ENCODE results near the gene ZBTB20.
"Not testable (repeated sequence)": the region's sequence is repeated elsewhere in the genome, so short reads cannot be mapped to it uniquely, and the experiment has no call there.

ZBTB20 gene

DNA sequence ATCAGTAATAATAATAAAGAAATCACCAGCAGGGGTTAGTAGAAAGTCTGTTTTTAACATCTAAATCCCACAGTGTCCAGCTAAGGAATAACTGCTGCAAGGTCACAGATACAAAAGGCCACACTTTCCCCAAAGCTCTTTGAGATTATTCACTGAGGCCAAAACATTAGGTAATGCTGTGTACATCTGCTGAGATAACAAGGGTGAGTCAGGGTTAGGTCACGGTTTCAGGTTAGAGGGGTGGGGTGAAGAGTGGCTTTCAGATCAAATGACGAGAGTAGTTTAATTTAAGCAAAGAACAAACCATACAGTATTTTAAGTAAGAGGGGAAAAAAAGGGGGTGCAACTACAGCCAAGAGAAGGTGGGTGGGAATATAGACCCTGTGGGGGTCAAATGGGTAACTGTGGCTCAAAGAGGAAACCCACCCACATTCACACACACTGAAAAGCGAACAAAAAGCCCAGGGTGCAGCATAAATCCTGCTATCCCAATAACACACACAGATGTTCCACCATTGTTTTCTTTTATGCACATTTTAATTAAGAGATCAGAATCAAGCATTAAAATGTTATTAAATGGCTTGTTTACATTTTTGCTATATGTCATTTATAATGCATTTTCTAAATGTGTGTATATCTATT, 440.4 kb downstream of the ZBTB20 start:
- peak; percentile 2 for DNase-seq

- no peak for DNase-seq
Measured at GRCh38 chr3:114700637-114701234, 446.4 kb downstream of the ZBTB20 start.

- no peak for DNase-seq
Measured at GRCh38 chr3:114698146-114699105, 448.7 kb downstream of the ZBTB20 start.

GRCh38 chr3:114697401-114697800, 449.7 kb downstream of the ZBTB20 start:
- no peak for DNase-seq

GRCh38 chr3:114694251-114694650, 452.8 kb downstream of the ZBTB20 start:
- no peak for DNase-seq

GRCh38 chr3:114691871-114692270, 455.2 kb downstream of the ZBTB20 start:
- no peak for DNase-seq

GRCh38 chr3:114690911-114691310, 456.2 kb downstream of the ZBTB20 start:
- no peak for DNase-seq

DNA sequence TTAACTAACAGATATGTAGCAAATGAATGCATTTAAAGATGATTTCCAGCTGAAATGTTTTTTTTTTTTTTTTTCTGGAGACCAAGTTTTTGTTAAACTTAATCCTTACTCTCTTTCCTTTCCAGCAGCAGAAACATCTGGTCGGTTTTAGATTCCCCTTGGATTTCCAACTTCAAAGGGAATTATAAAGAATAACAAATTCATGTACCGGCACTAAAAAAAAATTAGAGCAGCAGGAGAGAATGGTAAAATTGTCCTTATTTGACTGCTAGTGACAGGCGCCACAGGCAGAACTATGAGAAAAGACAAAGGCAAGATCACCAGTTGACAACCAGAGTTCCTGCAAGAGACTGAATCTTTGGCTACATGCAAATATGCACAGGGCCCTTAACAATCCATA, 459.9 kb downstream of the ZBTB20 start:
- DNase-seq, result no peak

- DNase-seq, result peak; percentile 12
Measured at GRCh38 chr3:114686621-114687020, 460.5 kb downstream of the ZBTB20 start.

GRCh38 chr3:114685161-114685560, 461.9 kb downstream of the ZBTB20 start:
- DNase-seq, result no peak

- no peak for DNase-seq
Measured at GRCh38 chr3:114680299-114680698, 466.8 kb downstream of the ZBTB20 start.

GRCh38 chr3:114679773-114680172, 467.3 kb downstream of the ZBTB20 start:
- not testable (repeated sequence) for DNase-seq

DNA sequence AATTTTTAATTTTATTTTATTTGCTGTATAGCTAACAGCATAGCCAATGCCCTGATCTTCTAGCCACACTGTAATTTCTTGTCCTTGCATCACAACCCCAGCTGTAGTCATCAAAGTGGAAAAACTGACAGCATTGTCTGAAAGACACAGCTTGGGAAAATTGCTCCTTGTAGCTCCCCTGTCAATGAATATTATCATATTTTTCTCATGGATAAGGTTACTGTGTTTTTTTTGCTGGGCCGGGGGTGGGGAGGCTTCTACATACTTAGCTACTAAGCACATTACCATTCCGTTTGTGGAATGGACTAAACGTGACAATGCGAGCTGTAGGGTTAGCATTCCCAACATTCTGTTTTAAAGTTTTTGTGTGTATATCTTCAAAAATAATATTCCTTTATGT, 472.0 kb downstream of the ZBTB20 start:
- DNase-seq, result no peak

GRCh38 chr3:114674036-114674435, 473.1 kb downstream of the ZBTB20 start:
- DNase-seq, result no peak

DNA sequence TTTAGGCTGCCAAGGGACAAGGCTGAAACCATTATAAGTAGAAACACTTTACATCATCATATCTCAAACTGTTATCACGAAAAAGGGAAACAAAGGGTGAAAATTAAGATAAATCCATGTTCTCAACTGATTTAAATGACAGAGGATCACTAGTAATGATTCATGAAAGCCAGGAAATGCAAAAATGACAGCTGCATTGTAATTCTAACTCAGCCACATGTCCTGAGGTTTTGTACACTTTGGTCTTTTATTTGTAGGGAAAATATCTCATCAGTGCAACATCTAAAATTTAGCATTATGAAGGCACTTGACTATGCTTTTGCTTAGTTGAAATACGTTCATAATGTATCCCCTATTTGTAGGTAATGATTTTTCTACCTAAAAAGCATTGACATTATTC, 473.6 kb downstream of the ZBTB20 start:
- no peak for DNase-seq

DNA sequence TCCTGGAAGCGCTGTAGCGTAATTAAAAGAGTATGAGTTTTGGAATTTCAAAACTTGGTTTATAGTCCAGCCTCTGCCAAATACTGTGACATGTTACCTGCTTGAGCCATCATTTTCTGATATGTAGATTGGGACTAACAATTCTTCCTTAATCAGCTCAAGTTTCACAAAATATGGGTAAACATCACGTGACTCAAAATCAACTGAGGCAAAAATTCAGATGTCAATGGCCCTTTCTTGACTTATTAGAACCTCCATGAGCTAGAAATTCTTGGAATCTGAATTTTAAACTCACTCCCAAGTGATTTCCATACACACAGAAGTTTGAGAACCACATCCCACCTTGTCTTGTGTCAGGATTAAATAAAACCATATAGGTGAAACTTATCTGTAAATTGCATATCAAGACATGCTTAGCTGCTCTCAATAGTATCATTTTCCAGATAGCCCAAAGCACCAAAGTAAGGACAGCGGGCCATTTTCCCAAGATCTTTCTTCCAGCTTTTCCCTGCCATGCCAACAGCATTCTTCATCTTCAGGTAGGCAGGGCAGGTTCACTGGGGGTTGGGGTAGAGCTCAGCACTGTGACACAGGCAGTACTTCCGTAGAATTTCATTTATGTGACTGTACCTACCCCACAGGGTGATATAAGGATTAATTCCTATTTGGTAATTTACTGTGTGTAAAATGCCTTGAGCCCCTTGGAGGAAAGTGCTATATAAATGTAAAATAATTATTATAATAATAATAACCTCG, 474.2 kb downstream of the ZBTB20 start:
- DNase-seq, result no peak

DNA sequence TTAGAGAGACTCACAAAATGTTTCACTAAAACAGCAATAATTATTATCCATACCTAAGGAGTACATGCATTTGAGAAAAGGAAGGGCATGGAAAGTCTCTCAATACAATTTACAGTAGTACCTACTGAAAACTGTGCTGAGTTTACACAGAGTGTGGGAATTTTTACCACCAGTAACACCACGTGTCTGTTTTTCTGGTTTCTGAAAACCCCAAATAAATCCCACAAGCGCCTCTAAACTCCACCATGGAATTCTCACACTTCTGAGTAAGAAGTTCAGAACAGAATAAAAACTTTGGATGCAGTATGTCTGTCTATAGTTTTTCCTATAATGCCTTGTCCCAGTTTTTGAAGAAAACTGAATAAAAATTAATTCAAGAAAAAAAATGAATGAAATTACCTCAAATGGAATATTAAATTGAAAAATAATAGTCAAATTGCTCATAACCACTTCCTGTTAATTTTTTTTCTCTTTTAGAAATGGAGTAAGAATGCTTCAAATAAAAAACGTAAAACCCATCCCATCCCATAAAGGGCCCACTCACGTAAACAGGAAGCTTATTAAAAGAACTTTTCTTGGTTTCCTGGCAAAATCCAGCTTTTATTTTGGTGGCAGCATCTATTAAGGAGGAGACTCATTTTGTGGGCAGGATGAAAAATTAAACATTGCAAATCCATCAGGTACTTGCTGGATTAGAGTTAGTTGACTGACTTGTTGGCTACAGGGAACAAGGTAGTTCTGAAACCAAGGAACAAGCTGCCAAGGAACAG, 475.2 kb downstream of the ZBTB20 start:
- no peak for DNase-seq

DNA sequence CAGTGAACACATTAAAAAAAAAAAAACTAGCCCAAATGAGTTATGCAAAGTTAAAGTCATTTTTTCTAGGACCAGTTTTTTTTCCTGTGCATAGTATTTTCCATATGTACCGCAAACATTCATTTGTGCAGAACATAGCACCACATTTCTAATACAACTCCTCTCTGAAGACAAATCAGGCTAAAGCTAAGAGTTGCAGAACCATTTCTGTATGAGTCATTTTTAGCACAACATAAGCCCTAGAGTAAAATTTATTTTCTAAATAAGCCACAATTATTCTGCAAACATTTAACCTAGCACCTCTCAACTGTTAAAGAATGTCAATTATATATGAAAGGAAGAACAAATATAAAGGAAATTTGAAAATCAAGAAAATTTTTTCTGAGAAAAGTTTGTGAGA, 477.5 kb downstream of the ZBTB20 start:
- DNase-seq, result no peak

DNA sequence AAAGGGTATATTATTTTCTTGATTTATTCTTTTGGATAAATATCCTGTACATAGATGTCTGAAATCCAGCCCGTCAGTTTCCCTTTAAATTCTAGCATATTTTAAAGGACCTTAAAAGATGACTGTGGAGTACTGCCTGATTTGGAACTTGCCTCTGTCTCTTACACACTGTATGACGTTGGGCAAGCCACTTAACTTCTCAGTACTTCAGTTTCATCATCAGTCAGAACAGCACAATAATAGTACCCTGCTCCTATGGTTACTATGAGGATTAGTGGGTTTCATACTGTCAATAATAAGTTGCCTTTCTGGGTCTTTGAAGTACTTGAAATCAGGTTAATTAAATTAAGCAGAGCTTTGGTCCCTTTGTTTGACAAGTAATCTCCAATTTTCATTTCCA, 479.0 kb downstream of the ZBTB20 start:
- no peak for DNase-seq

- no peak for DNase-seq
Measured at GRCh38 chr3:114666623-114667022, 480.5 kb downstream of the ZBTB20 start.

DNA sequence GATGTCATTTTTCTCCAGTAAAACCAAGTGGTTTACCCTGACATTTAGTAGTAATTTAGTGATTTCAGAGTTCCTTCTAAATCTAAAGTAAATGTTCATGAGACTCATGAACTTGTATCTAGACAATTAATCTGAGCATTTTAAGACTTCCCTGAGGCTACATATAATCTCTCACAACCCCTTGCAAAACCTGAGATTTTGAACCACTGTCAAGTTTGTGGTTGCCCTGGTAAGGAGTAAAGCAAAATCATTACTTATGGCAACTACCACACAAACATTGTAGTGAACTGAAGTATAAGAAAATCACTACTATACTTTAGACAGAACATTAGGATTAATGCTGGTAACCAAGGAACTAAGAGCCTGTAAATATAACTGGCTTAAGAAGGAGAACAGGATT, 483.1 kb downstream of the ZBTB20 start:
- DNase-seq, result no peak

- DNase-seq, result no peak
Measured at GRCh38 chr3:114660808-114661207, 486.3 kb downstream of the ZBTB20 start.

Data from hematopoietic multipotent progenitor cell treated with erythropoietin and hydrocortisone succinate and interleukin-3 and kit ligand, for 8 days (in vitro differentiated cells).